Effector memory CD4-positive, alpha-beta T cell (primary cell): ENCODE measurements around the gene IGSF3.
"Not testable (repeated sequence)": the region's sequence is repeated elsewhere in the genome, so short reads cannot be mapped to it uniquely, and the experiment has no call there.

Source experiments
- DNase-seq, 3 donors: peaks; one replicate each; pipeline ENCODE4 v3.0.0-alpha.2; 2020
- H3K27ac ChIP-seq: 2 replicates; pipeline ENCODE4 v1.7.0; 2013; ENCODE audit warnings: mild to moderate bottlenecking, low read length, moderate library complexity; ENCODE audit not compliant: insufficient read depth, poor library complexity, severe bottlenecking
- H3K27me3 ChIP-seq: replicated peaks from 2 replicates; pipeline ENCODE4 v1.7.0; 2013; ENCODE audit warnings: mild to moderate bottlenecking, low read length; ENCODE audit not compliant: insufficient read depth, control insufficient read depth, poor library complexity, severe bottlenecking
- H3K36me3 ChIP-seq: 2 replicates; pipeline ENCODE4 v1.7.0; 2013; ENCODE audit warnings: mild to moderate bottlenecking, low read length, moderate library complexity; ENCODE audit not compliant: control insufficient read depth, insufficient read depth
- H3K4me1 ChIP-seq: 2 replicates; pipeline ENCODE4 v1.7.0; 2013; ENCODE audit warnings: low read length, mild to moderate bottlenecking; ENCODE audit not compliant: control insufficient read depth, insufficient read depth, poor library complexity, severe bottlenecking
- H3K4me3 ChIP-seq: 2 replicates; pipeline ENCODE4 v1.7.0; 2013; ENCODE audit warnings: low read length, low read depth, mild to moderate bottlenecking; ENCODE audit not compliant: insufficient read depth, poor library complexity, severe bottlenecking
- H3K9me3 ChIP-seq: 2 replicates; pipeline ENCODE4 v1.7.0; 2013; ENCODE audit warnings: mild to moderate bottlenecking, low read length, moderate library complexity; ENCODE audit not compliant: control insufficient read depth

IGSF3 gene

GRCh38 chr1:116666187-116667077, 1.1 kb downstream of the IGSF3 start:
- Histone ChIP-seq H3K36me3 (no peaks in the 10 kb centered on the region), H3K27ac (no peak overlapping the region), H3K27me3 (no peaks in the 10 kb centered on the region), H3K4me3 (peak overlapping the region; percentile 55), H3K4me1 (peaks cover 4% of the 10 kb centered on the region), H3K9me3 (no peaks in the 10 kb centered on the region)
- no peak for DNase-seq

DNA sequence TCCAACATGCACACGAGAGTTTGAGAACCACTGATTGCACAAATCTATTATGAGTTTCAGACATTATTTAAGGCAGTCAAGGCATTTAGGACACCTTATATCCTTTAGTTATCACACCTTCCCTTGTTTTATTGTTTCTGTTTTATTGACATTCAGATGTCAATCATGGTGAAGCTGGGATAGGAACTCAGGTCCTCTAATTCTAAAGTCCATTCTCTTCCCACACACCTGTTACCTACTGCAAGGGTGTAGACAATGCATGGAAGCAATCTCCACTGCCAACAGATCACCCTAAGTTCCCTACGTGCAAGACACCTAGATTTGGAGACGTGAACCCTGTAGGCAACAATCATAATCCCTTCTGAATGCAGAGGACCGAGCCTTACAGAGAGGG, 2.6 kb downstream of the IGSF3 start:
- H3K4me3 ChIP-seq = no peak overlapping the region
- no peaks in the 10 kb centered on the region for H3K9me3 ChIP-seq
- peaks cover 4% of the 10 kb centered on the region for H3K4me1 ChIP-seq
- H3K36me3 ChIP-seq = no peaks in the 10 kb centered on the region
- H3K27ac ChIP-seq = no peak overlapping the region
- DNase-seq = no peak
- no peaks in the 10 kb centered on the region for H3K27me3 ChIP-seq

GRCh38 chr1:116664366-116664977, 3.1 kb downstream of the IGSF3 start:
- peaks cover 4% of the 10 kb centered on the region for H3K4me1 ChIP-seq
- no peaks in the 10 kb centered on the region for H3K36me3 ChIP-seq
- H3K27me3 ChIP-seq = no peaks in the 10 kb centered on the region
- no peaks in the 10 kb centered on the region for H3K9me3 ChIP-seq
- no peak overlapping the region for H3K27ac ChIP-seq
- no peak overlapping the region for H3K4me3 ChIP-seq
- DNase-seq = no peak

DNA sequence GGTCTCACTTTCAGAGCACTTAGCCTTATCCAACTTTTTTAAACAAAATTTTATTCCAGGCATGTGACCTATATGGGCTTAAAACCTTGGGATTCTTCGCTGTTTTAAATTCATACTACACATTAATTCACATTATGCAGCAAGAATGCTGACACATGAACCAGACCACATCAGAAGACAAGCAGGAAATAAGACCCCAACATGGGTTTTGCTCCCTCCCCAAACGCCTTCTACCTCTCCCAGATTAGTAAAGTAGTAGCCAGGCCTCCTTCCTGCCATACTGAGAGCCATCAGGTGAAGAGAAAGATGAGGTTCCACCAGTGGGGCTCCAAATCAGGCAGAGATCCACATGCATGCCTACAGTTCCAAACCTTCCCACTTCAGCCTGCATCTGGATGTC, 3.7 kb downstream of the IGSF3 start:
- no peak for DNase-seq
- H3K36me3 ChIP-seq = no peaks in the 10 kb centered on the region
- no peak overlapping the region for H3K27ac ChIP-seq
- H3K4me1 ChIP-seq = peaks cover 4% of the 10 kb centered on the region
- no peaks in the 10 kb centered on the region for H3K9me3 ChIP-seq
- no peaks in the 10 kb centered on the region for H3K27me3 ChIP-seq
- H3K4me3 ChIP-seq = no peak overlapping the region

DNA sequence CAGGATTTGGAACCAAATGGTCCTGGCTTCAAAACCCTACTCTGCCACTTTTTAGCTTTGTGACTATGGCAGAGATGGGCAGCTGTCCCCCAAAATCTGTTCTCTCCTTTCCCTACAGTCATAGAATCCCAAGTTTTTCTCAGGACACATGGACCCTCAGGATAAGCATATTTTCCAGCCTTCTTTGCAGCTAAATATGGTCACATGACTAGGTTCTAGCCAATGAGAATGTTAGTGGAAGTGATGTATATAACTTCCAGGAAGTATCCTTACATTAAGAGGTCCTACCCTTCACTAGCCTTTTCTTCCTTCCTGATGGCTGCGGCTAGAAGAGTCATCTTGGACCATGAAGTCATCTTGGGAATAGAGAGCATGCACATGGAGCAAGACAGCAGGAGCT, 5.9 kb downstream of the IGSF3 start:
- no peak for DNase-seq
- Histone ChIP-seq H3K27ac (no peak overlapping the region), H3K27me3 (no peaks in the 10 kb centered on the region), H3K36me3 (no peaks in the 10 kb centered on the region), H3K4me1 (no peaks in the 10 kb centered on the region), H3K9me3 (no peaks in the 10 kb centered on the region), H3K4me3 (no peak overlapping the region)

DNA sequence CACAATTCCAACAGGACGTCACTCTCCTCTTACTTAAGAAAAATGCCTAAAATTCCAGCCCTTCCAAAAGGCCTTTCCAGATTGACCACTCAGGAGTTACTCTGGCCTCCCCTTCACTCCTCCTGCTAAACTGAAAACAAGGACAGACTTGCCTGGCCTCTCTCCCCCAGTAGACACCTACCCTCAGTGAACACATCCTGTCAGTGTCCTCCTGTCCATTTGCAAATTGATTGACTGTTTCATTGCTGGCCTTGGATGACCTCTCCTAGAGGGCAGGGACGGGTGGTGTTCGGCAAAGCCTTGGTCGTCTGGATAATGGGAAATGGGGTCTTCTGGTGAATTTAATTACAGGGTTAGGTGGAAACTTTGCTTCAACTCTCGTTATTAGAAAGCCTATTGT, 8.9 kb downstream of the IGSF3 start:
- H3K9me3 ChIP-seq, H3K36me3 ChIP-seq, H3K4me3 ChIP-seq, DNase-seq, H3K4me1 ChIP-seq, H3K27ac ChIP-seq, H3K27me3 ChIP-seq: not testable (repeated sequence)

GRCh38 chr1:116657836-116658235, 9.7 kb downstream of the IGSF3 start:
- H3K4me1 ChIP-seq, H3K36me3 ChIP-seq, H3K9me3 ChIP-seq, H3K27ac ChIP-seq, DNase-seq, H3K4me3 ChIP-seq, H3K27me3 ChIP-seq: not testable (repeated sequence)

- Histone ChIP-seq H3K9me3 (no peaks in the 10 kb centered on the region), H3K27ac (no peak overlapping the region), H3K36me3 (no peaks in the 10 kb centered on the region), H3K4me3 (no peak overlapping the region), H3K4me1 (no peaks in the 10 kb centered on the region), H3K27me3 (no peaks in the 10 kb centered on the region)
- no peak for DNase-seq
Measured at GRCh38 chr1:116654351-116654750, 13.2 kb downstream of the IGSF3 start.

GRCh38 chr1:116652598-116652997, 14.9 kb downstream of the IGSF3 start:
- H3K9me3 ChIP-seq, DNase-seq, H3K4me3 ChIP-seq, H3K27me3 ChIP-seq, H3K4me1 ChIP-seq, H3K36me3 ChIP-seq, H3K27ac ChIP-seq: not testable (repeated sequence)

DNA sequence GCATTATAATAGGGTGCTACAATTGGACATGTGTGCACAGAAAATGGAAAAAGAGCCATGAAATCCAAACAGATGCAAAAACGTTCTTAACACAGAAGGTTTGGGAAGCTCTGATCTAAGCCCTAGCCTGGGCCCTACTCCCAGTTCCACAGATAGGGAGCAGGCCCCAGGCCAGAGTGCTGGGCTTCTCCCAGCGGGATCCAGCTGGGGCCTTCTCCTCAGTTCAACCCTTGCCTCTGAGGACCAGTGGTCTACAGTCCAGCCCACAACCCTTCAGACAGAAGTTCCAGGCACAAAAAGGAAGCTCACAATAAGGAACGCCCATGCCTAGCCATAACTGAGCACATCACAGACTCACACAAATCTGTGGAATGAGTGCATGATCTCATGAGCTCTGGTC, 16.8 kb downstream of the IGSF3 start:
- not testable (repeated sequence) for H3K27me3 ChIP-seq, H3K36me3 ChIP-seq, DNase-seq, H3K4me1 ChIP-seq, H3K4me3 ChIP-seq, H3K27ac ChIP-seq, H3K9me3 ChIP-seq
